HEK293 (cell line): ENCODE measurements around the gene ADI1.

Experiments used
- CTCF ChIA-PET: fragments of 350-600 bp; formaldehyde crosslinking; extraction: SDS; loops from one replicate; lab custom pipeline; 2021; ENCODE audit warnings: antibody characterized with exemption; lab: Yijun Ruan, JAX
- POLR2A ChIA-PET: fragments of 300-600 bp; formaldehyde crosslinking; extraction: SDS; loops from one replicate; lab custom pipeline; 2020; ENCODE audit warnings: antibody characterized with exemption, inconsistent platforms; lab: Yijun Ruan, JAX
- H3K27ac ChIP-seq: fragments of 200-500 bp; sonication (Bioruptor generic); 2 replicates; pipeline ENCODE4 v1.5.1; 2014; ENCODE audit warnings: low read depth, low read length, control low read depth, inconsistent platforms; ENCODE audit errors: extremely low read depth
- H3K36me3 ChIP-seq, 2 experiments: fragments of 200-500 bp in 1 of 2; sonication (Bioruptor generic) in 1 of 2; 1 replicate in 1 of 2; 2 replicates in 1 of 2; pipeline ENCODE4 v1.5.1; 2014 to 2017; ENCODE audit warnings: inconsistent platforms in 2 of 2, low read length in 2 of 2; ENCODE audit not compliant: control insufficient read depth in 2 of 2, insufficient read depth in 1 of 2
- H3K4me1 ChIP-seq: fragments of 200-500 bp; sonication (Bioruptor generic); 2 replicates; pipeline ENCODE4 v1.5.1; 2014; ENCODE audit warnings: mild to moderate bottlenecking, low read length, inconsistent platforms; ENCODE audit not compliant: control insufficient read depth, insufficient read depth
- H3K4me3 ChIP-seq: 2 replicates; pipeline ENCODE4 v1.5.1; 2011; ENCODE audit warnings: low read depth, mild to moderate bottlenecking, control low read depth, low read length, moderate library complexity
- H3K9me3 ChIP-seq: fragments of 200-500 bp; sonication (Bioruptor generic); 2 replicates; pipeline ENCODE4 v1.5.1; 2014; ENCODE audit warnings: low read depth, low read length, inconsistent platforms; ENCODE audit not compliant: control insufficient read depth, insufficient read depth
- GLIS2 ChIP-seq: fragments of 450-650 bp; formaldehyde crosslinking; IDR thresholded peaks from 2 replicates; pipeline ENCODE4 v1.5.1; 2016; ENCODE audit warnings: missing biosample characterization, missing genetic modification characterization
- KLF10 ChIP-seq: fragments of 450-650 bp; IDR thresholded peaks from 2 replicates; pipeline ENCODE4 v1.5.1; 2018; ENCODE audit warnings: missing biosample characterization, mild to moderate bottlenecking, missing genetic modification characterization
- KLF16 ChIP-seq: fragments of 450-650 bp; formaldehyde crosslinking; IDR thresholded peaks from 2 replicates; pipeline ENCODE4 v1.5.1; 2017; ENCODE audit warnings: missing biosample characterization, missing genetic modification characterization
- KLF8 ChIP-seq: fragments of 450-650 bp; formaldehyde crosslinking; IDR thresholded peaks from 2 replicates; pipeline ENCODE4 v1.5.1; 2016; ENCODE audit warnings: missing biosample characterization, missing genetic modification characterization
- KLF9 ChIP-seq: fragments of 450-650 bp; formaldehyde crosslinking; IDR thresholded peaks from 2 replicates; pipeline ENCODE4 v1.5.1; 2016; ENCODE audit warnings: missing biosample characterization, missing genetic modification characterization, low read depth
- SALL2 ChIP-seq: fragments of 450-650 bp; formaldehyde crosslinking; IDR thresholded peaks from 2 replicates; pipeline ENCODE4 v1.5.0; 2017; ENCODE audit warnings: missing biosample characterization, mild to moderate bottlenecking, missing genetic modification characterization, borderline replicate concordance
- ZBTB11 ChIP-seq: fragments of 450-650 bp; formaldehyde crosslinking; conservative IDR thresholded peaks from 2 replicates; pipeline ENCODE4 v1.5.1; 2016; ENCODE audit warnings: low read depth, missing biosample characterization, missing genetic modification characterization
- ZBTB20 ChIP-seq: fragments of 450-650 bp; formaldehyde crosslinking; IDR thresholded peaks from 2 replicates; pipeline ENCODE4 v1.5.1; 2016; ENCODE audit warnings: missing biosample characterization, missing genetic modification characterization
- ZBTB21 ChIP-seq: fragments of 450-650 bp; formaldehyde crosslinking; IDR thresholded peaks from 2 replicates; pipeline ENCODE4 v1.5.1; 2017; ENCODE audit warnings: missing biosample characterization, missing genetic modification characterization
- ZBTB49 ChIP-seq: fragments of 450-650 bp; formaldehyde crosslinking; IDR thresholded peaks from 2 replicates; pipeline ENCODE4 v1.5.1; 2016; ENCODE audit warnings: missing biosample characterization, missing genetic modification characterization, low read depth
- ZBTB6 ChIP-seq: fragments of 450-650 bp; formaldehyde crosslinking; IDR thresholded peaks from 2 replicates; pipeline ENCODE4 v1.5.1; 2017; ENCODE audit warnings: missing biosample characterization, missing genetic modification characterization
- ZBTB7A ChIP-seq: fragments of 450-650 bp; formaldehyde crosslinking; IDR thresholded peaks from 2 replicates; pipeline ENCODE4 v1.5.1; 2016; ENCODE audit warnings: low read depth, missing biosample characterization, missing genetic modification characterization
- ZIC2 ChIP-seq: fragments of 450-650 bp; formaldehyde crosslinking; IDR thresholded peaks from 2 replicates; pipeline ENCODE4 v1.5.1; 2016; ENCODE audit warnings: missing biosample characterization, missing genetic modification characterization
- ZNF174 ChIP-seq: fragments of 450-650 bp; formaldehyde crosslinking; IDR thresholded peaks from 2 replicates; pipeline ENCODE4 v1.5.0; 2017; ENCODE audit warnings: missing biosample characterization, mild to moderate bottlenecking, missing genetic modification characterization
- ZNF280D ChIP-seq: fragments of 450-650 bp; formaldehyde crosslinking; IDR thresholded peaks from 2 replicates; pipeline ENCODE4 v1.5.1; 2016; ENCODE audit warnings: missing biosample characterization, missing genetic modification characterization
- ZNF311 ChIP-seq: fragments of 450-650 bp; formaldehyde crosslinking; IDR thresholded peaks from 2 replicates; pipeline ENCODE4 v1.5.1; 2017; ENCODE audit warnings: missing biosample characterization, missing genetic modification characterization, borderline replicate concordance
- ZNF423 ChIP-seq: fragments of 450-650 bp; formaldehyde crosslinking; IDR thresholded peaks from 2 replicates; pipeline ENCODE4 v1.5.1; 2016; ENCODE audit warnings: missing biosample characterization, missing genetic modification characterization
- ZNF558 ChIP-seq: fragments of 450-650 bp; formaldehyde crosslinking; IDR thresholded peaks from 2 replicates; pipeline ENCODE4 v1.5.1; 2016; ENCODE audit warnings: missing biosample characterization, missing genetic modification characterization
- ZNF560 ChIP-seq: fragments of 450-650 bp; formaldehyde crosslinking; IDR thresholded peaks from 2 replicates; pipeline ENCODE4 v1.5.1; 2017; ENCODE audit warnings: missing biosample characterization, missing genetic modification characterization, borderline replicate concordance
- ZNF610 ChIP-seq: fragments of 450-650 bp; formaldehyde crosslinking; IDR thresholded peaks from 2 replicates; pipeline ENCODE4 v1.5.1; 2016; ENCODE audit warnings: missing biosample characterization, missing genetic modification characterization, borderline replicate concordance
- ZNF624 ChIP-seq: fragments of 450-650 bp; formaldehyde crosslinking; IDR thresholded peaks from 2 replicates; pipeline ENCODE4 v1.5.1; 2017; ENCODE audit warnings: missing biosample characterization, missing genetic modification characterization
- ZNF645 ChIP-seq: fragments of 450-650 bp; formaldehyde crosslinking; IDR thresholded peaks from 2 replicates; pipeline ENCODE4; 2016; ENCODE audit warnings: missing biosample characterization, missing genetic modification characterization
- ZNF677 ChIP-seq: fragments of 450-650 bp; IDR thresholded peaks from 2 replicates; pipeline ENCODE4 v1.5.0; 2018; ENCODE audit warnings: missing biosample characterization, mild to moderate bottlenecking, missing genetic modification characterization, moderate library complexity
- ZNF704 ChIP-seq: fragments of 450-650 bp; formaldehyde crosslinking; IDR thresholded peaks from 2 replicates; pipeline ENCODE4 v1.5.1; 2016; ENCODE audit warnings: missing biosample characterization, missing genetic modification characterization
- ZNF843 ChIP-seq: fragments of 450-650 bp; formaldehyde crosslinking; IDR thresholded peaks from 2 replicates; pipeline ENCODE4 v1.5.1; 2016; ENCODE audit warnings: missing biosample characterization, missing genetic modification characterization

Gene ADI1

GRCh38 chr2:3518496-3519254, 656 bp downstream of the ADI1 start:
- ChIA-PET CTCF (no interaction called here), POLR2A (interaction anchor here (0.6 to 2.6 kb wide), 11 partner anchors 13 to 141 kb away, joined by 3 to 19 read pairs (median 4); partner anchors contain the start of genes EIPR1, RNASEH1, RPS7 and TRAPPC12)
- Histone ChIP-seq H3K9me3 (no peaks in the 10 kb centered on the region), H3K36me3 (peaks cover 0 to 14% of the 10 kb centered on the region in 2 experiments; a peak in 1 of 3 replicates), H3K27ac (peak overlapping the region; percentile 92), H3K4me3 (peak overlapping the region; percentile 91), H3K4me1 (0 out of 2 replicates have a peak, but pooled peaks cover 5% of the 10 kb centered on the region)
- TF ChIP-seq ZNF560 (tag by site-specific recombination) (no peak), ZBTB49 (tag by site-specific recombination) (no peak), GLIS2 (peak; percentile 96), ZNF677 (no peak), ZBTB7A (tag by site-specific recombination) (no peak), ZIC2 (peak; percentile 26), ZNF645 (tag by site-specific recombination) (no peak), ZNF704 (no peak), SALL2 (no peak), ZNF843 (tag by site-specific recombination) (0 out of 2 replicates have a peak, but pooled peaks have one; percentile 39), KLF16 (tag by site-specific recombination) (no peak), ZNF624 (tag by site-specific recombination) (no peak), ZNF311 (tag by site-specific recombination) (no peak), ZNF280D (no peak), KLF8 (peak; percentile 28; the same call in 1 of the 2 replicates), ZBTB6 (tag by site-specific recombination) (no peak), ZBTB11 (0 out of 2 replicates have a peak, but pooled peaks have one; percentile 31), KLF9 (tag by site-specific recombination) (0 out of 2 replicates have a peak, but pooled peaks have one; percentile 17), ZNF610 (tag by site-specific recombination) (no peak), ZBTB21 (no peak), ZNF174 (tag by site-specific recombination) (no peak), ZNF558 (tag by site-specific recombination) (no peak), ZNF423 (tag by site-specific recombination) (0 out of 2 replicates have a peak, but pooled peaks have one; percentile 30), ZBTB20 (peak; percentile 90), KLF10 (tag by site-specific recombination) (no peak)
